HG02571 (cell line): ENCODE measurements around the gene CEMIP2.
"Not testable (repeated sequence)": the region's sequence is repeated elsewhere in the genome, so short reads cannot be mapped to it uniquely, and the experiment has no call there.

Source experiments
- ATAC-seq: cut with Tn5 transposase; IDR thresholded peaks from one replicate; pipeline ENCODE4 v1.9.1; 2021; ENCODE audit warnings: mild to moderate bottlenecking, moderate library complexity; ENCODE audit not compliant: unreplicated experiment

CEMIP2 gene

GRCh38 chr9:71719562-71719961, 48.8 kb downstream of the CEMIP2 start:
- ATAC-seq, result no peak

- ATAC-seq, result no peak
Measured at GRCh38 chr9:71719088-71719487, 49.2 kb downstream of the CEMIP2 start.

DNA sequence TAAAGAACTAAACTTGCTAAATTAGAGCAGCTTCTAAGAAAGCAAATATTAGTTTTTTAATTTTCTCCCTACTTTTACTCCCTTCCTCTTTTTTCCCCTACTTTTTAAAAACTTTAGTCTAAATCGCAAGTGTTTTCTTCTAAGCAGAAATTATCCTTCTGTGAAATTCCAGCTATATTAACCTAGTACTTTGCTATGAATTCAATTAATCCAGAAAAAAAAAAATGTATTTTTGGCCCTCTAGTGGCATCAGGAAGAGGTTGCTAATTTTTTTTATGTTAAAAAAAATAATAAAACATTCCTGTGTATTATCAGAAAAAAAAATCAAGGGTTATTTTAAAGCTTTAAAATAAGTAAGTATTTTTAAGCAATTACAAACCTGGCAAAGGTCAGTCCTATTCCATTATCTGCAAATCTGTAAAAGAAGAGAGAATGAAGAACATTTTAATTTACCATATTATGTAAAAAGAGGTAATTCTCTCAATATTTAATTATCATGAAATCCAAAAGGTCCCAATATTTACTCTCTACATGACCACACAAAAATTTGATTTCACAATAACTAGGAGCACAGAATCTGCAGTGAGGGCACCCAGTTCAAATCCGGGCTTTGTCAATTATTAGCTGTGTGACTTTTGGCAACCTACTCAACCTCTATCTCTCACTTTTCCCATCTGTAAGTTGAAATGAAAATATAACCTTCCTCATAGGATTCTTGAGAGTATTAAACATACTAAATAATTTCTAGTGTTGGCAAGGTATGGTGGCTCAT, 52.0 kb downstream of the CEMIP2 start:
- ATAC-seq, result no peak

- no peak for ATAC-seq
Measured at GRCh38 chr9:71710856-71711255, 57.5 kb downstream of the CEMIP2 start.

- no peak for ATAC-seq
Measured at GRCh38 chr9:71710201-71710600, 58.1 kb downstream of the CEMIP2 start.

- ATAC-seq, result no peak
Measured at GRCh38 chr9:71709384-71709783, 58.9 kb downstream of the CEMIP2 start.

GRCh38 chr9:71706176-71706575, 62.1 kb downstream of the CEMIP2 start:
- no peak for ATAC-seq

DNA sequence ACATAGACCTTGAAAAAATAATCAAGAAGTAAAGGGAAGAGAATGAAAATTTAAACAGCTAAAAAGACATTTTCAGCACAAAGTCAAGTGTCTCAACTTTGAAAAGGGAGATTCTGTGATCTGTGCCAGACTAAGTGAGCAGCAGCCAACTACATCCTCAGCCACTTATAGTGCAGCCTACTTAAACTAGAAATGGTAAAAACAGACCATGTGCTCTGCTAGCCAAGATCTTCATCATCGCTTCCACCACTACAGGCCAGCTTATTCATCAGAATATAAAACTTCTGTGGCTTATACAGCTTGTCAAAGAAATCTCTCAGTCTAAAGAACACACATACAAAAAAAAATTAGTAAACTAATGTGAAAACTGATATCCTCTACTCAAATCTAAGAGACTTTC, 63.5 kb downstream of the CEMIP2 start:
- no peak for ATAC-seq

DNA sequence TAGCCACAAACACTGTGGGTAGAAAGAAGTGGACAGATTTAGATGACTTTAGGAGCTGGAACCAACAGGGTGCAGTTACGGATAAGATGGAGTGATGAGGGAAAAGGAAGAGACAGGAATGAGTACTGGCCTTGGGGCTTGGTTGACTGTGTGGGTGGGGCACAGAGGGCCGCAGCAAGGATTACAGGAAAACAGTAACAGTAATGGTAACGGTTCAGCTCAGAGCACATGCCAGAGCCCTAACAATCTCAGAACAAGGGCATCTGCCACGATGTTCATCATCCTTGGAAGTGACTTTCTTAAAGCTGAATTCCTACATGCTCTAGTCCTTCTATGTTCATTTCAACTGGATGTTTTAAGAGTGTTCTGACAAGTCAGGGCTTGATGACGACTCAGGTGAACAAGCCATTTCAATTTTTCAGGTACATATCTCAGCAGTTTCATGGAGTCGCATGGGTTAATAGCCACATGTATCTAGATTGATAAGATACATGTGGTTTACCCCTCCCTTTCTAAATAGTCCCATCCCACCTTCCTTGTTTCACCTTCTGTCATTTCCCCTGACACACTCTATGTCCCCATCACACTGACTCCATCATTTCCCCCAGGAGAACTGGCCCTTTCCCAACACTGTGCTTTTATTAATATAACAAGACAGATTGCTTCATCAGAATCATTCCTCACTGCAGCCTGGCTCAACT, 65.0 kb downstream of the CEMIP2 start:
- ATAC-seq, result no peak

DNA sequence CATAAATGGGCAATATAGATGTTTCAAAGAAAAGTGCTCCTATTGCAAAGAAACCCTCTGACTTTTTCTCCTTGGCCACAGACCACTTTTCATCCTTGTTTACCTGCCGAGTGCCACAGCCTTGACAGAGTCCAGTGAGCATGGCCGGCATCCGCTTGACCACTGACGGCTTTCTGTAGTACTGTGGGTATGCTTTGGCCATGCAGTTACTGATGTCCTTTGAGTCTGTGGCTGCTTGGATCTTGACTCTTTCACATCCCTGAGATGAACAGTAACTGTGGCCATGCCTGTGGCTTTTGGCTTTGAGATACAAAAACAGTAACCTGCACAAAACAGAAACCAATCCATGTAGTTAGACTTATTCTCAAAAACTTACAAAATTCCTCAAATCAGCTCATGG, 70.4 kb downstream of the CEMIP2 start:
- ATAC-seq, result no peak

DNA sequence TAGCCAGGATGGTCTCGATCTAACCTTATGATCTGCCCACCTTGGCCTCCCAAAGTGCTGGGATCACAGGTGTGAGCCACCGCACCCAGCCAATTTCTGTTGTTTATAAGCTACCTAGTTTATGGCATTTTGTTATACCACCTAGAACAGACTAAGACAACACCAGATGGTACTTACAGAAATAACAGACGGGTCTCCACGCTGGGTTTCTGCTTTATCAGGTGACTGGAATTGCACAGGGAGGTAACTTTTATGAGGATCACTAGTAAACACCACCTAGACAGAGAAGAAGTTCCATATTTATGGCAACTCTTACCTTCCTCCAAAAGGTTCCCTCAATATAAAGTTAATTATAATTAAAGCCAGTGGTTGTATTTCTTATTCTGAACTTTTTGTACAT, 74.0 kb downstream of the CEMIP2 start:
- ATAC-seq, result no peak

- no peak for ATAC-seq
Measured at GRCh38 chr9:71693607-71694006, 74.7 kb downstream of the CEMIP2 start.

DNA sequence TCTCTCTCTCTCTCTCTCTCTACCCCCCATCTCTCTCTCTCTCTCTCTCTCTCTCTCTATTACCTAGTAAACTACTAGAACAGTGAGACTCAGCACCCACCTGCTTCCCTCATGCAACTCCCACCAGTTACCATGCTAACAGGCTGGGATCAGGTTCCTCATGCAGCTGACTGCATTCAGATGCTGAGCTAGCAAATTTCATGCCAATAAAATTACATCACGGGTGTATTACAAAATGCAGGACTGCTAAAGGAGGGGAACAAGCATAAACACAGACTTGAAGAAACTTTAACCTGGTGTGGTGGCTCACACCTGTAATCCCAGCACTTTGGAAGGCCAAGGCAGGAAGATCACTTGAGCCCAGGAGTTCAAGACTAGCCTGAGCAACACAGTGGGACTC, 76.0 kb downstream of the CEMIP2 start:
- no peak for ATAC-seq

- not testable (repeated sequence) for ATAC-seq
Measured at GRCh38 chr9:71691576-71691975, 76.7 kb downstream of the CEMIP2 start.

GRCh38 chr9:71690689-71691435, 77.5 kb downstream of the CEMIP2 start:
- no peak for ATAC-seq

DNA sequence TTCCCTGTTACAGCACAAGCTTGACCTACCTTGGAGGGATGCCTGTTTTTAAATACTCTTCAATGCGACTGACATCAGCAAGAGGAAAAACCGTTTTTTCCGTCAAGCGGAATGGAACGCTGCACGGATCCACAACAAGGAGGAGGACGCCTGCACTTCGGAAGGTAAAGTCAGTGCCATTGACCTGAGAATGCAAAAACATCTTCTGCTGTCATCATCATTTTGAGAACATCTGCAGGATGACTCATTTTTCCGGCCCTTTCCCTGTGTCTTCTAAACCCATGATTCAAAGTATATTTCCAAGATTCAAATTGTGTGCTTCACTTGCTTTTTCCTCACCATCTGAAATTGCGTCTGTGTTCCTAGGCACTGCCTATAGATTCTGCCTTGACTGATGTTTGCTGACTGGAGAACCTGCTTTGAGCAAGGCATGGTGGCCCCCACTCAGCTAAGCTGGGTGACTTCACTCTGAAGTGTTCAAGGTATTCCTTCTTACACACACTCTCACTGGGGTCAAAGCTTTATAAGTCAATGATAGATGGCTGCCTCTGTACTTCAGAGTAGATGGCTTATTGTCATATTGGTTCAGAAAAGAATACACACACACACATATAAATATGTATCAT, 78.1 kb downstream of the CEMIP2 start:
- no peak for ATAC-seq

DNA sequence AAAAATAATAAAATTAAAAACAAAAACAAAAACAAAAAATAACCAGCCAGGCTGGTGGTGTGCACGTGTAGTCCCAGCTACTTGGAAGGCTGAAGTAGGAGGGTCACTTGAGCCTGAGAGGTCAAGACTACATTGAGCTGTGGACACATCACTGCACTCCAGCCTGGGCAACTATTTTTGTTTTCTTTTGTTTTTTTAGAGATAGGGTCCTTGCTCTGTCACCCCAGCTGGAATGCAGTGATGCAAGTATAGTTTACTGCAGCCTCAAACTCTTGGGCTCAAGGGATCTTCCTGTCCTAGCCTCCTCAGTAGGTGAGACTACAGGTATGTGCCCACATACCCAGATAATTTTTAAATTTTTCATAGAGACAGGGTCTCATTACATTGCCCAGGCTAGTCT, 80.6 kb downstream of the CEMIP2 start:
- ATAC-seq, result no peak

DNA sequence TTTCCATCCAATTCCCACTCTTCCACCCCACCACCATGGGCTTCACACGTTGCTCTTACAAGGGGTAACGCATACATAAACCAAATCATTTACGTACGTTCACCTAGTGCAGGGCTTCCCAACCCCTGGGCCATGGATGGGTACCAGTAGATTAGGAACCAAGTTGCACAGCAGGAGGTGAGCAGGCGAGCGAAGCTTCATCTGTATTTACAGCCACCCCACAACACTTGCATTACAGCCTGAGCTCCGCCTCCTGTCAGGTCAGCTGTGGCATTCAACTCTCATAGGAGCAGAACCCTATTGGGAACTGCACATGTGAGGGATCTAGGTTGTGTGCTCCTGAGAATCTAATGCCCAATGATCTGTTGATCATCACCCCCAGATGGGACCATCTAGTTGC, 82.3 kb downstream of the CEMIP2 start:
- ATAC-seq, result no peak

DNA sequence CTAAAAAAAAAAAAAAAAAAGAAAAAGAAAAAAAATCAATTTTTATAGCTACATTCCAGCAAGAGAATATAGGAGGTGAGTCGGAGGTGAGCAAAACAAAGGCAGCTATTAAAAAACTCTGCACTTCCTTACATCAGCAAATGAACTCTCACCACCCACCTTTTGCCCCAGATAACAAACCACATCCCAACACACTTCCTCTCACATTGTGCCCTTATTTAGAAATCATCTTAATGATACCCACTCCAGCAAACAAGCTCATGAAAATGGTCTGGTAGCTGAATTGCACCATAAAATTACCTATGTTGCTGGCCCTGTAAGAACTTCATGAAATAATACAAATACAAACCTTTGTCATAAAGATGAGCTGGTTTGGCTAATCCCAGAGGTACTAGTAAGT, 82.9 kb downstream of the CEMIP2 start:
- no peak for ATAC-seq

- no peak for ATAC-seq
Measured at GRCh38 chr9:71684566-71684965, 83.7 kb downstream of the CEMIP2 start.

GRCh38 chr9:71683598-71684235, 84.6 kb downstream of the CEMIP2 start:
- ATAC-seq, result no peak
